Activated naive CD8-positive, alpha-beta T cell (primary cell): ENCODE data around the gene MB.
A peak's percentile ranks its signal among the peaks of the same experiment; 100 is the strongest.

ENCODE experiments used
- H3K27ac Mint-ChIP-seq: one replicate; pipeline ENCODE4 v1.8.0; 2021; ENCODE audit warnings: mixed read lengths
- H3K27me3 Mint-ChIP-seq: one replicate; pipeline ENCODE4 v1.8.0; 2021; ENCODE audit warnings: mixed read lengths
- H3K36me3 Mint-ChIP-seq: one replicate; pipeline ENCODE4 v1.8.0; 2021; ENCODE audit warnings: mixed read lengths
- H3K4me1 Mint-ChIP-seq: one replicate; pipeline ENCODE4 v1.8.0; 2021; ENCODE audit warnings: low read depth, mixed read lengths
- H3K4me3 Mint-ChIP-seq: one replicate; pipeline ENCODE4 v1.8.0; 2021; ENCODE audit warnings: mild to moderate bottlenecking, mixed read lengths
- H3K9me3 Mint-ChIP-seq: one replicate; pipeline ENCODE4 v1.8.0; 2021; ENCODE audit warnings: low read depth, mixed read lengths

MB gene

DNA sequence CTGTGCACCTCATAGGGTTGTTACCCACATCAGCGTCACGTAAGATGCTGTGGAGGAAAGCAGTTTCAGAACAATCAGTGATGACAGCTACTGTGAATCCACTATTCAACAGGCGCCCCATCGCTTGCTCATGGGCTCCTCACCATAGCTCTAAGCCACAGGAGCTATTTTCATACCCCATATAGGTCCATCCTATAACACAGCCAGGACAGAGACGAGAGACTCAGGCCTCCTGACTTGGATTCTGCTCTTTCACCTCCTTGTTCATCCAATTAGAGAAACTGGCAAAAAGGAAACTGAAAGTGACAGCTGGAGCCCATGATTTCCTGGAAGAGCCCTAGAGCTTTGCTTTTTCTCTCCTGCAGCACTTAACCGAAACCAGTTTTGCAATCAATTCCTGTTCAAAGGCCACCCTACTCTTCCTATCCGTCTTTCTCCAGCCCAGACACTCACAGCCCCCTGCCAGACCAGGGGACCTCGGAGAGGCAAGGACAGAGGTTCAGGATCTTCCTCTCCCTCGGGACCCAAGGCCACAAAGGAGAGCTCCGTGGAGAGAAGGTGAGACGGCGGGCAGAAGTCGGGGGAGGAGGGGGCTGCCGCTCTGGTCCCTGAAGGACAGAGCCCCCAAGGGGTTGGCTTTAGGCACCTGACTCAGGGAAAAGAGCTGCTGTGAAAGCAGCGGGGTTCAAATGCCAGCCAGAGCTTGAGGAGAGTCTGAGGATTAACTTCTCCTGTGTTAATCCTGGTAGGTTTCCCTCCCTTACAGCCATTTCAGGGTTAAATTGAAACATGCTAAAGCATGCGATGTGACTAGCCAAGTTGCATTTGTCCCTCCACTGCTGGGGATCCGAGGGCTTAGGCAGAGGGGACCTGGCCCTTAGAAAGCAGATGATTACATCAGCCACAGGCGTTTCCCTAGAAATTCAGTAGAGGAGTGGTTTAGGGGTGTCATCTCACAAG lies 31.2 kb upstream of the MB start, which contains the start of gene APOL6:
TSS of gene APOL6 (plus strand) at position 381 of the 960 bp plus-strand sequence. CDS start 7,980 bp downstream, outside the sequence.
- H3K36me3 Mint-ChIP-seq: peaks cover 5% of the 10 kb centered on the region
- H3K4me3 Mint-ChIP-seq: peak within 1 kb of the TSS; percentile 100
- no peaks in the 10 kb centered on the region for H3K27me3 Mint-ChIP-seq
- peaks cover 51% of the 10 kb centered on the region for H3K4me1 Mint-ChIP-seq
- no peaks in the 10 kb centered on the region for H3K9me3 Mint-ChIP-seq
- H3K27ac Mint-ChIP-seq: peak within 1 kb of the TSS; percentile 100

DNA sequence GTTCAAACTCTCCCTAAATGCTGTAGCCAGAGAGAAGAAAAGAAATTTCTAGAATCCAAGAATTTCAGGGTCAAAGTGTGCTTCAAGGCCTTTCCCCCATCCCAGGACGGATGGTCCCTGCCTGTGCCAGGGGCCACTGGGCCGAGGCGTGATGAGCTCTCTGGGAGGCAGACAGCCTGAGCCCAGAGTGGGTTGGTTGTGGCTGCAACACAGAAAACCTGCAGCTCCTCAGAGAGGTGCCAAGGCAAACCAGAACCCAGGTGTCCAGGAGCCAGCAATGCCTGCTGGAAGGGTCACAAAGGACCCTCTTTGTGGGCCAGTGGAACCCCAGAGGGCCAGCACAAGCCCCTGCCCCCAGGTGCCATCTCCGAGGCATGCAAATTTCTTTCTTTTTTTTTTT lies 28.5 kb upstream of the MB start:
- H3K27me3 Mint-ChIP-seq: no peaks in the 10 kb centered on the region
- H3K36me3 Mint-ChIP-seq: peaks cover 5% of the 10 kb centered on the region
- no peaks in the 10 kb centered on the region for H3K9me3 Mint-ChIP-seq
- H3K4me3 Mint-ChIP-seq: no peak overlapping the region
- H3K27ac Mint-ChIP-seq: no peak overlapping the region
- H3K4me1 Mint-ChIP-seq: peaks cover 31% of the 10 kb centered on the region

DNA sequence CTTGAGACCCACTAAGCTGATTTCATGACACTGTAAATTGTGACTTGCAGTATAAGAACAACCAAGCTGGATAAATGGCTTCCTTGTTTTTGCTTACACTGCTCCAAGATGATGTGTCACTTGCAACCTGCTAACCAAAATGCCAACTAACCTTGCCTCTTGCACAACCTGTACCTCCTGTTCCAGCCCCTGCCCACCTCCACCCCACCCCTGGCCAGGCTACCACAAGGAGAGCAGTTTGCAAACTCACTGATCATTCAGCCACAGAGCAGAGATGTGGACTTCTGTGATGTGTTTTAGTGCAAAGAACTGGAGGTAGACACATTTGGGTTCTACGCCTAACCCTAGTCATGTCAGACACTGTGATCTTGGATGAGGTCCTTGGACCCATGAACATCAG lies 26.9 kb upstream of the MB start:
- Mint-ChIP-seq H3K4me3 (no peak overlapping the region), H3K9me3 (no peaks in the 10 kb centered on the region), H3K27ac (no peak overlapping the region), H3K36me3 (peaks cover 4% of the 10 kb centered on the region), H3K27me3 (no peaks in the 10 kb centered on the region), H3K4me1 (peaks cover 14% of the 10 kb centered on the region)

DNA sequence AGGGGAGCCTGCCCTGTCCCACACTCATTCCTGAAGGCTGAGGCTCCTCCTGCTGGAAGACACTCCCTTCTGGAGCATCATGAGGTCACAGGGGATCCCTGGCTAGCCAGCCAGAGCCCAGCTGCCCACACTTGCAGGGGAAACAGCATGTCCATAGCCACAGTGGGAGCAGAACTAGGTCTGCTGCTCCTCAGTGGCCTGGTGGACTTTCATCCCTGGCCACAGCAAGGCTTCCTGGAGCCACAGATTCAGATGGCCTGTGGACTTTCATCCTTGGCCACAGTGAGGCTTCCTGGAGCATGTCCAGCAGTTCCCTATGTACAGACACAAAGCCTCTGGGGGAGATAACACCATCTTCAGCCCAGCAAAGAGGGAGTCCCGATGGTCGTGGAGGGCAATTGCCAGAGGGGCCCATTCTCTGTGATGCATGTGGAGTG lies 25.2 kb upstream of the MB start:
- no peaks in the 10 kb centered on the region for H3K9me3 Mint-ChIP-seq
- H3K4me3 Mint-ChIP-seq: no peak overlapping the region
- no peaks in the 10 kb centered on the region for H3K27me3 Mint-ChIP-seq
- H3K36me3 Mint-ChIP-seq: no peaks in the 10 kb centered on the region
- H3K27ac Mint-ChIP-seq: no peak overlapping the region
- peaks cover 5% of the 10 kb centered on the region for H3K4me1 Mint-ChIP-seq

DNA sequence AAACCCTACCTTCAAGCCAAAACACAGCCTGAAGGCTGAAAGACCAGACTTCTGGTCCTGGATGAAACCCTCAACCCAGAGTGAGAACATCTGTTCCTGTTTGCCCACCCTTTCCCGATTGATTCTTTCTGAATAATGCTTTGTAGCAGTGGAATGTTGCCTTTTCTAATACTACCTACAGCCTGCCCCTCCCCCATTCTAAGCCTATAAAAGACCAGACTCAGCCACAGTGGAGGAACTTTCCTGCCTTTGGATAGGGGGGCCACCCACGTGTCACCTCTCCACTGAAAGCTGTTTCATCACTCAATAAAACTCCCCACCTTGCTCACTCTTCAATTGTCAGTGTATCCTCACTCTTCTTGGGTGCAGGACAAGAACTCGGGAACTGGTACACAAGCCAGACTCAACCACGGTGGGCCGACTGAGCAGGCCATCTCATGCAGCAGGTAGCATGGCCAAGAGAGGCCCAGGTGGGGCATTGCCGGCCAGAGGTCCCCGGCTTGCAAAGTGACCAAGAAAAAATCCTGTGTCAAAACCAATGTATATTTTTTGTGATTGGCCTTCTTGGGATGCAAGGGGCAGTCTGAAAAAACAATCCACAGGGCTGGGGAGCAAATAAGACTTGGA lies 24.5 kb upstream of the MB start:
- Mint-ChIP-seq H3K4me3 (no peak overlapping the region), H3K9me3 (no peaks in the 10 kb centered on the region), H3K27ac (no peak overlapping the region), H3K4me1 (no peaks in the 10 kb centered on the region), H3K27me3 (no peaks in the 10 kb centered on the region), H3K36me3 (no peaks in the 10 kb centered on the region)

DNA sequence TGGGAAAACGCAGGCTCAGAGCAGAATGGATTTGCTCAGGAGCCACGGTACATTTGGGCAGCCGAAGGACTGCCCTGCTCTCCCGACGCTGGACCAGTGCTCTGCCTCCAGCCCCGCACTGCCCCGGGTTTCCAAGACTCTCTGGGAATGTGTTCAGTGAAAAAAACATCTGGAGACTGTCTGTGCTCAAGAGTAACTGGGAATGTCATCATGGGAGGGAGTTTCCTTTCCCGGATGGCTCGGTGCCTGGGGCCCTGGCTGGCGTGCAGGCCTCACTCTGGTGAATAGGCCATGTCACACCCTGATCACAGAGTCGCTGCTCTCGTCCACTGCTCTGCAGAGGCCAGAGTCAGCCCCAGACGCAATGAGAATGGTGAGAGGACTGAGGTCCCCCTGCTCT lies 21.3 kb upstream of the MB start:
- no peaks in the 10 kb centered on the region for H3K27me3 Mint-ChIP-seq
- H3K4me1 Mint-ChIP-seq: peaks cover 6% of the 10 kb centered on the region
- no peaks in the 10 kb centered on the region for H3K36me3 Mint-ChIP-seq
- H3K9me3 Mint-ChIP-seq: no peaks in the 10 kb centered on the region
- no peak overlapping the region for H3K27ac Mint-ChIP-seq
- no peak overlapping the region for H3K4me3 Mint-ChIP-seq

DNA sequence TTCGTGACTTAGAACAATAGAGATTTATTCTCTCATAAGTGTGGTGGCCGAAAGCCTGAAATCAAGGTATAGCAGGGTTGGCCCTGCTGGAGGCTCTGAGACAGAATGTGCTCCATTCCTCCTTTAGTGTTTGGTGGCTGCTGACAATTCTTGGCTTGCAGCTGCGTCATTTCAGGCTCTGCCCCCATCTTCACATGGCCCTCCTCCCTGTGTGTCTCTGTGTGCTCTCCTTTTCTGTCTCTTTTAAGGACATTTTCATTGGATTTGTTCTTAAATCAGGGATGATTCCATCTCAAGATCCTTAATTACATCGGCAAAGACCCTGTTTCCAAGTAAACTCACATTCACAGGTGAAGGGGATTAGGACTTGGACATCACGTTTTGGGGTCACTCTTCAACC lies 20.9 kb upstream of the MB start:
- Mint-ChIP-seq H3K27ac (no peak overlapping the region), H3K36me3 (no peaks in the 10 kb centered on the region), H3K4me1 (peaks cover 11% of the 10 kb centered on the region), H3K27me3 (no peaks in the 10 kb centered on the region), H3K9me3 (no peaks in the 10 kb centered on the region), H3K4me3 (no peak overlapping the region)

DNA sequence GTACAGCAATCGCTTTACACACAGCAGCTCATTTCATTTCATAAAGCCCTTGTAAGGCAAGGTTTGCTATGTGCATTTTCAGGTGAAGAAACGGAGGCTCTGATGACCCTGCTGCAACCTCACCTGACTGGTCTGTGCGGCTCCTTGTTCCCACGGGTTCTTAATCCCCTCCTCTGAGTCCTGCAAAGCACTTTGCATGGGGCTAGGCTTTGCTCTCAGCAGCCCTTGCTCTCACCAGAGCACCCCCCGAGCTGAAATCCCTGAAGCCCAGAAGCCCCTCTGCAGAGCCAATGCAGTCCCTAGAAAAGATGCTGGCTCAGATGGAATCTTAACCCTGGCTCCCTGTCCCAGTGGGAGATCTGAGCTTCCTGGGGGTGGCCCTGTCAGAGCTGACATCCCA lies 20.1 kb upstream of the MB start:
- Mint-ChIP-seq H3K27ac (no peak overlapping the region), H3K4me3 (no peak overlapping the region)

DNA sequence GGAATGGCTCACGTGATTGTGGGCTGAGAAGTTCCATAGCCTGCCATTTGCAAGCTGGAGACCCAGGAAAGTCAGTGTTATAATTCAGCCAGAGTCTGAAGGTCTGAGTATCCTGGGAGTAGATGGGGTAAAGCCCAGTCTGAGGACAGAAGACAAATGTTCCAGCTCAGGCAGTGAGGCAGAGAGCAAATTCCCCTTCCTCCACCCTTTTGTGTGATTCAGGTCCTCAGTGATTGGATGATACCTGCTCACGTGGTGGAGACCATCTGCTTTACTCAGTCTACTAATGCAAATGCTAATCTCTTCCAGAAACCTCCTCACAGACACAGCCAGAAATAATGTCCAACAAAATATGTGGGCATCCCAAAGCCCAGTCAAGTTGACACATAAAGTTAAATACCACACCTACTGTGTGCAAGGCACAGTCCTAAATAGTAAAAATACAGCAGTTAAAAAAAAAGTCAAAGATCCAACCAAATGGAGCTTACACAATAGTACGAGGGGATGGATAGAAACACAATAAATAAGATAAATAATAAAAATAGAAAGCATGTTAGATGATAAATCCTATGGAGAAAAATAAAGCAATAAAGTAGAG lies 17.9 kb upstream of the MB start:
- Mint-ChIP-seq H3K4me3 (no peak overlapping the region), H3K4me1 (peaks cover 16% of the 10 kb centered on the region), H3K9me3 (no peaks in the 10 kb centered on the region), H3K36me3 (no peaks in the 10 kb centered on the region), H3K27ac (no peak overlapping the region), H3K27me3 (no peaks in the 10 kb centered on the region)

More for the DNA sequence above, 20.1 kb upstream of the MB start:
- Mint-ChIP-seq H3K4me1 (peaks cover 11% of the 10 kb centered on the region), H3K36me3 (no peaks in the 10 kb centered on the region), H3K27me3 (no peaks in the 10 kb centered on the region), H3K9me3 (no peaks in the 10 kb centered on the region)

DNA sequence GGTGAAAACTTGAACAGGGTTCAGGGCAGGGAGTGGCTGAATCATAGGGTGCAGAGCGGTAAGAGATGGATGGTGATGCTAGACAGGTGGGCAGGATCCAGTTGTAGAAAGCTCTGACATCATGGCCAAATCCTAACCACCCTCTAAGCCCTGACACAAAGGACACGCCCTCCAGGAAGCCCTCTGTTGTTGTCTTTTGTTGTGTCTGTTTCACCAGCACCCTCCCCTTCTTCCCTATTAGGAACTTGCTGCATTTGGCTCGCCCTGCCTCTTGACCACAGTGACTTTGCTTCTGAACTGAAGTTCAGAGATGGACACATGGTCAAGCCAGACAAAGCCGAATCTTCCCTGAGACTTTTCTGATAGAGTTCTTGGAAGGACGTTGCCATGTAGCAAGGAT lies 16.9 kb upstream of the MB start:
- H3K4me1 Mint-ChIP-seq: peaks cover 24% of the 10 kb centered on the region
- no peak overlapping the region for H3K4me3 Mint-ChIP-seq
- no peaks in the 10 kb centered on the region for H3K36me3 Mint-ChIP-seq
- H3K27me3 Mint-ChIP-seq: no peaks in the 10 kb centered on the region
- no peaks in the 10 kb centered on the region for H3K9me3 Mint-ChIP-seq
- H3K27ac Mint-ChIP-seq: no peak overlapping the region

DNA sequence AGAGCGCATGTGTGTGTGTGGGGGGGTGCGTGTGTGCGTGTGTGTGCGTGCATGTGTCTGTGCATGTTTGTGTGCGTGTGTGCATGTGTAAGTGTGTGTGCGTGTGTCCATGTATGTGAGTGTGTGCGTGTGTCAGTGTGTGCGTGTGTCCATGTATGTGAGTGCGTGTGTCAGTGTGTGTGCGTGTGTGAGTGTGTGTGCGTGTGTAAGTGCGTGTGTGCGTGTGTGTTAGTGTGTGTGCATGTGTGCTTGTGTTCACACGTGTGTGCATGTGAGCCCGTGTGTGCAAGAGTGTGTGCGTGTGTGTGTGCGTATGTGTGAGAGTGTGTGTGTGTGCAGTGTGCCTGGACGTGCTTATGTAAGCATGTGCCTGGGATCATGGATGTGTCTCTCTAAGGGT lies 16.4 kb upstream of the MB start:
- H3K36me3 Mint-ChIP-seq: no peaks in the 10 kb centered on the region
- no peak overlapping the region for H3K27ac Mint-ChIP-seq
- H3K27me3 Mint-ChIP-seq: no peaks in the 10 kb centered on the region
- peaks cover 25% of the 10 kb centered on the region for H3K4me1 Mint-ChIP-seq
- no peak overlapping the region for H3K4me3 Mint-ChIP-seq
- H3K9me3 Mint-ChIP-seq: no peaks in the 10 kb centered on the region

DNA sequence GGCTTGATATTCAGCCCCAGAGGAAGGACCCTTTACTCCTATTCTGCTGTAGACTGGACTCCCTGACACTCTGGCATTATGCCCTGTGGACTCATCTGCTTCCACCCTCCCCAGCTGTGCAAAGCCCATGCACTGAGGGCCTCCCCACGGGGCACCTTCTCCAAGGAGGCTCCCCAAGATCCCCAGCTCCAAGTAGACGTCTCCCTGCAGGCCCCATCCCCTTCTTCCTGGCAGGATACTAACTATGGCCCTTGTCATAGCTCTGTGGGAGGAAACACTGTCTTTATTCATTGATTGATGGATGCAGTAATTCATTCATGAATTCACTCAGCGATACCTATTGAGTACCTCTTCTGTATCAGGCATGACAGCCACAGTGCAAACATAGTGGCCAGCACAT lies 15.8 kb upstream of the MB start:
- no peaks in the 10 kb centered on the region for H3K27me3 Mint-ChIP-seq
- no peak overlapping the region for H3K4me3 Mint-ChIP-seq
- no peaks in the 10 kb centered on the region for H3K36me3 Mint-ChIP-seq
- no peaks in the 10 kb centered on the region for H3K9me3 Mint-ChIP-seq
- H3K27ac Mint-ChIP-seq: no peak overlapping the region
- peaks cover 27% of the 10 kb centered on the region for H3K4me1 Mint-ChIP-seq

DNA sequence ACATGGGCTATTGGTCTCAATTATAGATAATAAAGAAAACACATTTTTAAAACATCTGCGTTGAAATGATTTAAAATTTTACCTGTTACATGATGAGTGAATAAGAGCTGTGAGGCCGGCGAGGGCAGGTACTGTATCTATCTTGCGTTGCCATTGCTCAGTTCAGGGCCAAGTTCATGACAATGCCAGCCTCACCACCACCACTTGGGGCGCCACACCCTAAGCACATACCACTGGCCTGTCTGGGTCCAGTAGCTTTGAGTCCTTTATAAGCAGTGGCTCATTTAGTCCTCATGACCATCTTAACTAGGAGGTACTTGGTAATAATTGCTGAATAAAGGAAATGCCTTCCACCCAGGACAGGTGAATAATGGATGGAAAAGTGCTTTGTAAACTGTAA lies 14.5 kb upstream of the MB start:
- H3K36me3 Mint-ChIP-seq: no peaks in the 10 kb centered on the region
- H3K4me3 Mint-ChIP-seq: no peak overlapping the region
- peaks cover 36% of the 10 kb centered on the region for H3K4me1 Mint-ChIP-seq

DNA sequence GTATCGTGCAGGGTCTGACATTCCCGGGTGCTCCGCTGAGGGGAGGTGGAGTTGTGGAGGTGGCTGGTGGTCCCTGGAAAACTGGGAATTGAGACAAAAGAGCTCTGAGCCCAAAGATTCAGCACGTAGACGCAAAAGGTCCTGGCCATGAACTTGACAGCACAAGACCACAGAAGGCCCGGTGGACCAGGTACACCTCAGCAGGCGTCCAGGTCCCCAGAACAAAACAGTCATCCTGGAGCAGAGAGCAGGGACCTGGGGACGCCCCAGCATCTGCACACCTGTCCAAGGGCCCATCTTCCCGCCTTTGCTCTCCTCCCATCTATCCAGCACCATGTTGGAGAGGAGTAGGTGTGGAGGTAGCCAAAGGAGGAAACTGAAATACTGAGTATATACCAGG lies 13.8 kb upstream of the MB start:
- no peak overlapping the region for H3K27ac Mint-ChIP-seq
- H3K4me3 Mint-ChIP-seq: no peak overlapping the region
- H3K4me1 Mint-ChIP-seq: peaks cover 38% of the 10 kb centered on the region
- no peaks in the 10 kb centered on the region for H3K9me3 Mint-ChIP-seq
- no peaks in the 10 kb centered on the region for H3K36me3 Mint-ChIP-seq
- no peaks in the 10 kb centered on the region for H3K27me3 Mint-ChIP-seq

More for the DNA sequence above, 14.5 kb upstream of the MB start:
- no peak overlapping the region for H3K27ac Mint-ChIP-seq
- H3K27me3 Mint-ChIP-seq: no peaks in the 10 kb centered on the region
- H3K9me3 Mint-ChIP-seq: no peaks in the 10 kb centered on the region

DNA sequence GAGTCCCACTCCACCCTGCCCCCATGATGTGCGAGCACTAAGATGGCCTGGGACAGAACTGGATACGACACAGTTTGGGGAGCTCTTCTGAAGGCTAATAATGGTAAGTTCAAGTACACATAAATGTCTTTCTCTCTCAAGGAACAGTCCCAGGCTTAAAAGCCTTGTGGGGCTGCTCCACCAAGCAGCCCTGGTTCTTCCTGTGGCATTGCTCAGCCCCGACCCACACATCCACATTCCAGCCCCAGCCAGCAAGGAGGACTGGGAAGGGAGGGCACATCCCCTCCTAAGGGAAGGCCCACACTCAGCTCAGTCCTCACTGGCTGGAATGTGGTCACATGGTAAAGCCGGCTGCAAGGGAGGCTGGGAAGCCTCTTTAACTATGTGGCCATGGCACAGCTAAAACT lies 13.3 kb upstream of the MB start:
- Mint-ChIP-seq H3K27ac (no peak overlapping the region), H3K27me3 (no peaks in the 10 kb centered on the region)

More for the DNA sequence above, 13.3 kb upstream of the MB start:
- Mint-ChIP-seq H3K9me3 (no peaks in the 10 kb centered on the region), H3K36me3 (no peaks in the 10 kb centered on the region), H3K4me1 (peaks cover 38% of the 10 kb centered on the region), H3K4me3 (no peak overlapping the region)
